IMR-90 (cell line): Measurements from ENCODE around the gene PAEP. TPM values are rescaled to one million over a fixed set of nuclear protein-coding genes. Genes with fewer than 3 reads are reported as not detected.

Source experiments
- ATAC-seq: fragments of 200-7000 bp; cut with Tn5 transposase; 2 replicates; pipeline ENCODE4 v1.9.1; 2020; ENCODE audit warnings: low read depth, mild to moderate bottlenecking, moderate library complexity
- BruUV-seq: library from RNA; stranded (reverse); fragments of 400-500 nt; replicated peaks from 2 replicates; lab custom pipeline; 2021; lab: Mats Ljungman, UMichigan
- CTCF ChIA-PET: fragments of 300-600 bp; formaldehyde crosslinking; extraction: SDS; loops from one replicate; lab custom pipeline; 2021; ENCODE audit warnings: antibody characterized with exemption; lab: Yijun Ruan, JAX
- POLR2A ChIA-PET: fragments of 300-600 bp; sonication (Branson Sonifier 250); formaldehyde crosslinking; loops from one replicate; lab custom pipeline; 2022; ENCODE audit warnings: antibody characterized with exemption; ENCODE audit not compliant: unreplicated experiment; lab: Charles Lee
- DNase-seq: peaks from one replicate; pipeline ENCODE4 v3.0.0; 2013
- H2AFZ ChIP-seq: replicated peaks from 2 replicates; pipeline ENCODE3; 2013; ENCODE audit warnings: low read length, mild to moderate bottlenecking; ENCODE audit not compliant: poor library complexity
- H2AK5ac ChIP-seq: 2 replicates; pipeline ENCODE4 v1.6.1; 2013; ENCODE audit warnings: low read depth, low read length, inconsistent platforms
- H2AK9ac ChIP-seq: replicated peaks from 2 replicates; pipeline ENCODE3; 2013; ENCODE audit warnings: mild to moderate bottlenecking, low read depth, low read length, moderate library complexity; ENCODE audit not compliant: poor library complexity
- H2BK120ac ChIP-seq: 2 replicates; pipeline ENCODE4 v1.6.1; 2013; ENCODE audit warnings: low read depth, low read length, inconsistent platforms
- H2BK15ac ChIP-seq: 3 replicates; pipeline ENCODE4 v1.6.1; 2013; ENCODE audit warnings: low read depth, low read length, inconsistent platforms
- H2BK20ac ChIP-seq: 2 replicates; pipeline ENCODE4 v1.6.1; 2013; ENCODE audit warnings: low read depth, mild to moderate bottlenecking, inconsistent platforms, low read length, moderate library complexity
- H2BK5ac ChIP-seq: 2 replicates; pipeline ENCODE4 v1.6.1; 2013; ENCODE audit warnings: mild to moderate bottlenecking, low read depth, low read length, inconsistent platforms; ENCODE audit not compliant: poor library complexity, severe bottlenecking
- H3K14ac ChIP-seq: replicated peaks from 2 replicates; pipeline ENCODE4 v1.6.1; 2013; ENCODE audit warnings: low read depth, low read length, inconsistent platforms
- H3K18ac ChIP-seq: 2 replicates; pipeline ENCODE4 v1.6.1; 2013; ENCODE audit warnings: low read depth, low read length, control low read depth
- H3K23ac ChIP-seq: 2 replicates; pipeline ENCODE4 v1.6.1; 2013; ENCODE audit warnings: low read depth, low read length, inconsistent platforms
- H3K27ac ChIP-seq: 2 replicates; pipeline ENCODE4 v1.5.1; 2013; ENCODE audit warnings: mild to moderate bottlenecking, control low read depth, low read length; ENCODE audit not compliant: insufficient read depth
- H3K27me3 ChIP-seq: 2 replicates; pipeline ENCODE4 v1.6.1; 2013; ENCODE audit warnings: low read length; ENCODE audit not compliant: control insufficient read depth, insufficient read depth
- H3K36me3 ChIP-seq: 2 replicates; pipeline ENCODE4 v1.6.1; 2013; ENCODE audit warnings: low read length, mixed read lengths; ENCODE audit not compliant: control insufficient read depth, insufficient read depth
- H3K4ac ChIP-seq: 2 replicates; pipeline ENCODE4 v1.6.1; 2013; ENCODE audit warnings: low read depth, low read length, inconsistent platforms
- H3K4me1 ChIP-seq: 2 replicates; pipeline ENCODE4 v1.6.1; 2013; ENCODE audit warnings: low read length, mixed read lengths; ENCODE audit not compliant: control insufficient read depth, insufficient read depth
- H3K4me2 ChIP-seq: 2 replicates; pipeline ENCODE4 v1.6.1; 2013; ENCODE audit warnings: low read depth, mild to moderate bottlenecking, control low read depth, low read length, moderate library complexity
- H3K4me3 ChIP-seq: 2 replicates; pipeline ENCODE4 v1.5.1; 2013; ENCODE audit warnings: low read depth, mild to moderate bottlenecking, control low read depth, low read length, moderate library complexity; ENCODE audit not compliant: insufficient read depth
- H3K56ac ChIP-seq: 2 replicates; pipeline ENCODE4 v1.6.1; 2013; ENCODE audit warnings: low read length, inconsistent platforms; ENCODE audit not compliant: insufficient read depth; ENCODE audit errors: extremely low read depth
- H3K79me1 ChIP-seq, 2 experiments: 2 replicates each; pipeline ENCODE4 v1.6.1; 2013; ENCODE audit warnings: low read length in 2 of 2, inconsistent platforms in 1 of 2, low read depth in 1 of 2
- H3K9ac ChIP-seq: 2 replicates; pipeline ENCODE4 v1.6.1; 2013; ENCODE audit warnings: low read depth, low read length, control low read depth
- H3K9me1 ChIP-seq: 2 replicates; pipeline ENCODE4 v1.6.1; 2013; ENCODE audit warnings: low read length, inconsistent platforms; ENCODE audit not compliant: insufficient read depth
- H3K9me3 ChIP-seq: 2 replicates; pipeline ENCODE4 v1.6.1; 2013; ENCODE audit warnings: low read length; ENCODE audit not compliant: control insufficient read depth, insufficient read depth
- H4K20me1 ChIP-seq: 2 replicates; pipeline ENCODE4 v1.6.1; 2013; ENCODE audit warnings: low read length, inconsistent platforms; ENCODE audit not compliant: insufficient read depth
- H4K5ac ChIP-seq: 2 replicates; pipeline ENCODE4 v1.6.1; 2013; ENCODE audit warnings: mild to moderate bottlenecking, low read depth, low read length, control low read depth
- H4K8ac ChIP-seq, 2 experiments: 2 replicates each; pipeline ENCODE4 v1.6.1; 2013; ENCODE audit warnings: low read depth in 2 of 2, low read length in 2 of 2, control low read depth in 1 of 2, inconsistent platforms in 1 of 2
- H4K91ac ChIP-seq: 2 replicates; pipeline ENCODE4 v1.6.1; 2013; ENCODE audit warnings: low read depth, low read length, inconsistent platforms; ENCODE audit not compliant: insufficient read depth
- CEBPB ChIP-seq: IDR thresholded peaks from 2 replicates; pipeline ENCODE4 v1.6.1; 2012; ENCODE audit warnings: low read depth, low read length, improper control_type of control experiment
- CHD1 ChIP-seq: IDR thresholded peaks from 2 replicates; pipeline ENCODE4 v1.6.1; 2012; ENCODE audit warnings: low read depth, low read length, improper control_type of control experiment
- FOS ChIP-seq: fragments of 150-350 bp; IDR thresholded peaks from 2 replicates; pipeline ENCODE4 v1.6.1; 2016; ENCODE audit warnings: low read depth, low read length
- MAFK ChIP-seq: IDR thresholded peaks from 2 replicates; pipeline ENCODE4 v1.6.1; 2012; ENCODE audit warnings: low read depth, low read length, improper control_type of control experiment
- MAZ ChIP-seq: IDR thresholded peaks from 2 replicates; pipeline ENCODE4 v1.6.1; 2012; ENCODE audit warnings: low read depth, mild to moderate bottlenecking, low read length, improper control_type of control experiment, moderate library complexity, borderline replicate concordance
- MXI1 ChIP-seq: IDR thresholded peaks from 2 replicates; pipeline ENCODE4 v1.6.1; 2012; ENCODE audit warnings: low read depth, mild to moderate bottlenecking, low read length, moderate library complexity, borderline replicate concordance
- NFE2L2 ChIP-seq: fragments of 150-350 bp; IDR thresholded peaks from 2 replicates; pipeline ENCODE4 v1.6.1; 2016; ENCODE audit warnings: low read depth, mild to moderate bottlenecking, low read length
- POLR2A ChIP-seq: IDR thresholded peaks from 2 replicates; pipeline ENCODE4 v1.6.1; 2012; ENCODE audit warnings: mild to moderate bottlenecking, low read depth, low read length
- RAD21 ChIP-seq: IDR thresholded peaks from 2 replicates; pipeline ENCODE4 v1.6.1; 2012; ENCODE audit warnings: low read length, improper control_type of control experiment
- SMC3 ChIP-seq: fragments of 150-350 bp; IDR thresholded peaks from 2 replicates; pipeline ENCODE4 v1.6.1; 2016; ENCODE audit warnings: low read depth, mild to moderate bottlenecking, antibody characterized with exemption, low read length, moderate library complexity
- WGBS, 2 experiments: methylation state at CpG; one replicate each; pipeline versions ENCODE4 v1.1.5 to v1.1.7; 2013; ENCODE audit warnings: missing lambda C conversion rate in 2 of 2; ENCODE audit not compliant: insufficient read length in 1 of 2; ENCODE audit errors: extremely low coverage in 2 of 2; 5-methylcytosine and 5-hydroxymethylcytosine counted together
- dilution Hi-C: fragments of 300-500 bp; cut with HindIII; formaldehyde crosslinking; loops from one replicate; pipeline ENCODE4 v1.14.3; 2018; ENCODE audit warnings: low sequenced_read_pairs; ENCODE audit not compliant: unreplicated experiment
- in situ Hi-C: fragments of 300-500 bp; cut with MboI; formaldehyde crosslinking; loops from 3 replicates; pipeline ENCODE4 v1.14.3; 2019; ENCODE audit warnings: low sequenced_read_pairs, inconsistent platforms, mixed read lengths
- intact Hi-C: fragments of 100-400 bp; cut with micrococcal nuclease; formaldehyde crosslinking; loops from 2 replicates; pipeline ENCODE4 v1.10.0; 2022
- polyA plus RNA-seq, 3 experiments: library from polyadenylated mRNA; depleted of rRNA; stranded (reverse); fragments of >200 nt; gene quantifications; 2 replicates each; pipeline ENCODE4 v1.2.3, GENCODE V29; 2012; ENCODE audit warnings: low replicate concordance in 1 of 3
- total RNA-seq: library from RNA; depleted of rRNA; stranded (reverse); fragments of >200 nt; gene quantifications from 2 replicates; pipeline ENCODE4 v1.2.3, GENCODE V29; 2012
- TF ChIP-seq, protein P1 (sequence below): conservative IDR thresholded peaks from 2 replicates; pipeline ENCODE4 v1.5.1; 2012; ENCODE audit warnings: mild to moderate bottlenecking, low read depth, low read length, improper control_type of control experiment
- TF ChIP-seq, protein P2 (sequence below): fragments of 150-350 bp; IDR thresholded peaks from 2 replicates; pipeline ENCODE4 v1.6.1; 2016; ENCODE audit warnings: low read depth, mild to moderate bottlenecking, low read length, moderate library complexity, borderline replicate concordance

The PAEP gene
- total and polyA plus RNA-seq, 2 of the 4 experiments (the other 2 are of a cell fraction), result not detected

DNA sequence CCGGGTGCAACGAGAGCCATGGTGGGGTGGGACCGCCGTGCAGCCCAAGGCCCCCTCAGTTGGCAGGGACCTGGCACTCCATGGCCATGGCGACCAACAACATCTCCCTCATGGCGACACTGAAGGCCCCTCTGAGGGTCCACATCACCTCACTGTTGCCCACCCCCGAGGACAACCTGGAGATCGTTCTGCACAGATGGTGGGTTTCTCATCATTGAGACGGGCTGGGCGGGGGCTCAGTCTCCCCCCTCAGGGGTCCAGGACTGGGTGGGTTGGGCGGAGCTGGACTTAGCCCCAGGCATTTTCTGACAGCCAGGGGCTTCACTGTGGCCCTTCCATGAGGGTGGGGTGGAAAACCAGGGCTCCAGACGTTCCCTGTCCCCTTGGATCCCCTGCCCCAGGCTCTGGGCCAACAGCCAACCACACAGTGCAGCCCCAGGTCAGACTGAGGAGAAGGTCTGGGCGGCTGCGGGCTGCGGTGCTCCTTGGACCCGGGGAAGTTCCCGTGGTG is 734 bp downstream of the PAEP start:
- Histone ChIP-seq H3K4me3 (no peak overlapping the region), H3K4ac (no peak overlapping the region), H3K36me3 (no peaks in the 10 kb centered on the region), H4K8ac (no peak overlapping the region), H4K5ac (no peak overlapping the region), H3K79me1 (no peaks in the 10 kb centered on the region), H3K9me1 (no peaks in the 10 kb centered on the region), H3K9ac (no peak overlapping the region), H3K4me1 (no peaks in the 10 kb centered on the region), H2AK5ac (no peak overlapping the region), H3K14ac (no peak overlapping the region), H3K27me3 (no peaks in the 10 kb centered on the region), H3K4me2 (no peak overlapping the region), H3K18ac (no peak overlapping the region), H4K91ac (no peak overlapping the region), H2AK9ac (no peak overlapping the region), H2BK15ac (no peak overlapping the region), H2AFZ (no peak overlapping the region), H4K20me1 (no peaks in the 10 kb centered on the region), H3K56ac (no peak overlapping the region), H2BK120ac (no peak overlapping the region), H2BK5ac (no peak overlapping the region), H3K23ac (no peak overlapping the region), H2BK20ac (no peak overlapping the region), H3K27ac (no peak overlapping the region), H3K9me3 (peaks cover 16% of the 10 kb centered on the region)
- CTCF ChIA-PET, result no interaction called here
- in situ Hi-C loops, result no loop called here
- POLR2A ChIA-PET, result no interaction called here
- dilution Hi-C loops, result no loop called here
- DNase-seq, result no peak
- BruUV-seq, result no TSS peak
- no peak for ATAC-seq
- intact Hi-C loops, result no loop called here
- WGBS, 2 experiments, result 87% methylated on average over 3 of the region's 17 CpGs; no CpG with 5 or more reads in 1 of the 2 experiments
- TF ChIP-seq SMC3, result no peak
- TF ChIP-seq CEBPB, result no peak
- TF ChIP-seq MAFK, result no peak
- no peak for TF ChIP-seq NFE2L2
- no peak for TF ChIP-seq FOS
- TF ChIP-seq MXI1, result no peak
- no peak for TF ChIP-seq POLR2A
- TF ChIP-seq CHD1, result no peak
- TF ChIP-seq, protein P1, sequence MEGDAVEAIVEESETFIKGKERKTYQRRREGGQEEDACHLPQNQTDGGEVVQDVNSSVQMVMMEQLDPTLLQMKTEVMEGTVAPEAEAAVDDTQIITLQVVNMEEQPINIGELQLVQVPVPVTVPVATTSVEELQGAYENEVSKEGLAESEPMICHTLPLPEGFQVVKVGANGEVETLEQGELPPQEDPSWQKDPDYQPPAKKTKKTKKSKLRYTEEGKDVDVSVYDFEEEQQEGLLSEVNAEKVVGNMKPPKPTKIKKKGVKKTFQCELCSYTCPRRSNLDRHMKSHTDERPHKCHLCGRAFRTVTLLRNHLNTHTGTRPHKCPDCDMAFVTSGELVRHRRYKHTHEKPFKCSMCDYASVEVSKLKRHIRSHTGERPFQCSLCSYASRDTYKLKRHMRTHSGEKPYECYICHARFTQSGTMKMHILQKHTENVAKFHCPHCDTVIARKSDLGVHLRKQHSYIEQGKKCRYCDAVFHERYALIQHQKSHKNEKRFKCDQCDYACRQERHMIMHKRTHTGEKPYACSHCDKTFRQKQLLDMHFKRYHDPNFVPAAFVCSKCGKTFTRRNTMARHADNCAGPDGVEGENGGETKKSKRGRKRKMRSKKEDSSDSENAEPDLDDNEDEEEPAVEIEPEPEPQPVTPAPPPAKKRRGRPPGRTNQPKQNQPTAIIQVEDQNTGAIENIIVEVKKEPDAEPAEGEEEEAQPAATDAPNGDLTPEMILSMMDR, result no peak
- no peak for TF ChIP-seq RAD21
- no peak for TF ChIP-seq MAZ
- TF ChIP-seq, protein P2, sequence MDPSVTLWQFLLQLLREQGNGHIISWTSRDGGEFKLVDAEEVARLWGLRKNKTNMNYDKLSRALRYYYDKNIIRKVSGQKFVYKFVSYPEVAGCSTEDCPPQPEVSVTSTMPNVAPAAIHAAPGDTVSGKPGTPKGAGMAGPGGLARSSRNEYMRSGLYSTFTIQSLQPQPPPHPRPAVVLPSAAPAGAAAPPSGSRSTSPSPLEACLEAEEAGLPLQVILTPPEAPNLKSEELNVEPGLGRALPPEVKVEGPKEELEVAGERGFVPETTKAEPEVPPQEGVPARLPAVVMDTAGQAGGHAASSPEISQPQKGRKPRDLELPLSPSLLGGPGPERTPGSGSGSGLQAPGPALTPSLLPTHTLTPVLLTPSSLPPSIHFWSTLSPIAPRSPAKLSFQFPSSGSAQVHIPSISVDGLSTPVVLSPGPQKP, result no peak
